Thoracic aorta (tissue), 2 donors: ENCODE results near the gene OSBPL7. TPM values are rescaled to one million over a fixed set of nuclear protein-coding genes. Genes with fewer than 3 reads are reported as not detected.

ENCODE experiments used
- ATAC-seq: fragments of 150-250 bp; one replicate; pipeline ENCODE4 v1.8.0; 2017; ENCODE audit warnings: low read depth; ENCODE audit not compliant: insufficient number of reproducible peaks, low FRiP score
- DNase-seq: peaks from one replicate; pipeline ENCODE4 v3.0.0-alpha.2; 2020; ENCODE audit warnings: low spot score
- H3K27ac ChIP-seq, 2 donors: fragments of 200-600 bp; sonication (generic); 1 replicate in 1 of 2; 2 replicates in 1 of 2; pipeline ENCODE4 v1.5.1; 2016; ENCODE audit warnings: mild to moderate bottlenecking in 2 of 2, moderate library complexity in 2 of 2
- H3K27me3 ChIP-seq: fragments of 200-600 bp; sonication (generic); replicated peaks from 2 replicates; pipeline ENCODE4 v1.6.0; 2016; ENCODE audit warnings: mild to moderate bottlenecking; ENCODE audit not compliant: insufficient read depth
- H3K36me3 ChIP-seq: fragments of 200-600 bp; sonication (generic); one replicate; pipeline ENCODE4 v1.5.1; 2016
- H3K4me1 ChIP-seq, 2 donors: fragments of 200-600 bp; sonication (generic); 1 replicate in 1 of 2; 2 replicates in 1 of 2; pipeline versions ENCODE4 v1.5.1 to v1.6.0; 2016; ENCODE audit warnings: low read depth in 2 of 2, mild to moderate bottlenecking in 1 of 2; ENCODE audit not compliant: control insufficient read depth in 1 of 2
- H3K4me3 ChIP-seq: fragments of 200-600 bp; sonication (generic); 2 replicates; pipeline ENCODE4 v1.5.1; 2016; ENCODE audit warnings: mild to moderate bottlenecking
- H3K9me3 ChIP-seq: fragments of 200-600 bp; sonication (generic); 2 replicates; pipeline ENCODE4 v1.5.1; 2016
- total RNA-seq, 2 donors: library from RNA; depleted of rRNA; stranded (reverse); fragments of >200 nt; gene quantifications; one replicate each; pipeline versions ENCODE4 v1.1.0 to v1.2.3, GENCODE V29; 2016
- TF ChIP-seq, protein P1 (sequence below): fragments of 200-600 bp; sonication (generic); IDR thresholded peaks from one replicate; pipeline ENCODE4 v1.5.1; 2019; ENCODE audit warnings: antibody characterized with exemption

Gene OSBPL7
- total RNA-seq, 2 donors from 2014 or later: 15.5 to 20.0 TPM

DNA sequence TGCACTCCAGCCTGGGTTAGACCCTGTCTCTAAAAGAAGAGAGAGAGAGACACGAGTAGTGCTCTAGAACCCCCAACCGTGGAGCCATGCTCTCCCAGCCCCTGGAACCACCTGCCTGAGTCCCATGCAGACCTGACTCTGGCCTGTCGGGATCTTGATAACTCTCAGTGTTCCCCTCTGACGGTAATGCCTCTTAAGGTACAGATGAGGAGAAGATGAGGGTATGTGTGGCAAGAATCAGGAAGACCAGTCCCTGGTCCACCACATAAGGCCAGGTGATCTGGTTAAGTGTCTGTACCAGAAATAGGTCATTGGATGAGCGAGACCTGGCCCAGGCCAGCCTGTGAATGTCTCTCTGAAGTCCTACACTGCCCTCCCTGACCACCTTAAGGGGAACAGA, 18.4 kb downstream of the OSBPL7 start:
- no peak for ATAC-seq

GRCh38 chr17:47802341-47803022, 19.1 kb downstream of the OSBPL7 start:
- TF ChIP-seq, protein P1, sequence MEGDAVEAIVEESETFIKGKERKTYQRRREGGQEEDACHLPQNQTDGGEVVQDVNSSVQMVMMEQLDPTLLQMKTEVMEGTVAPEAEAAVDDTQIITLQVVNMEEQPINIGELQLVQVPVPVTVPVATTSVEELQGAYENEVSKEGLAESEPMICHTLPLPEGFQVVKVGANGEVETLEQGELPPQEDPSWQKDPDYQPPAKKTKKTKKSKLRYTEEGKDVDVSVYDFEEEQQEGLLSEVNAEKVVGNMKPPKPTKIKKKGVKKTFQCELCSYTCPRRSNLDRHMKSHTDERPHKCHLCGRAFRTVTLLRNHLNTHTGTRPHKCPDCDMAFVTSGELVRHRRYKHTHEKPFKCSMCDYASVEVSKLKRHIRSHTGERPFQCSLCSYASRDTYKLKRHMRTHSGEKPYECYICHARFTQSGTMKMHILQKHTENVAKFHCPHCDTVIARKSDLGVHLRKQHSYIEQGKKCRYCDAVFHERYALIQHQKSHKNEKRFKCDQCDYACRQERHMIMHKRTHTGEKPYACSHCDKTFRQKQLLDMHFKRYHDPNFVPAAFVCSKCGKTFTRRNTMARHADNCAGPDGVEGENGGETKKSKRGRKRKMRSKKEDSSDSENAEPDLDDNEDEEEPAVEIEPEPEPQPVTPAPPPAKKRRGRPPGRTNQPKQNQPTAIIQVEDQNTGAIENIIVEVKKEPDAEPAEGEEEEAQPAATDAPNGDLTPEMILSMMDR: peak; percentile 36
- no peak overlapping the region for H3K27ac ChIP-seq
- no peaks in the 10 kb centered on the region for H3K9me3 ChIP-seq
- H3K27me3 ChIP-seq: no peaks in the 10 kb centered on the region
- no peak overlapping the region for H3K4me3 ChIP-seq
- DNase-seq (no peak), ATAC-seq (no peak)
- H3K4me1 ChIP-seq: peaks cover 0 to 15% of the 10 kb centered on the region in 2 donors
- peaks cover 5% of the 10 kb centered on the region for H3K36me3 ChIP-seq

More for the DNA sequence above, 18.4 kb downstream of the OSBPL7 start:
- Histone ChIP-seq H3K36me3 (peaks cover 12% of the 10 kb centered on the region), H3K4me3 (no peak overlapping the region), H3K27ac (no peak overlapping the region), H3K4me1 (peaks cover 0 to 15% of the 10 kb centered on the region in 2 donors), H3K9me3 (no peaks in the 10 kb centered on the region), H3K27me3 (no peaks in the 10 kb centered on the region)
- no peak for DNase-seq
- TF ChIP-seq, protein P1: no peak

DNA sequence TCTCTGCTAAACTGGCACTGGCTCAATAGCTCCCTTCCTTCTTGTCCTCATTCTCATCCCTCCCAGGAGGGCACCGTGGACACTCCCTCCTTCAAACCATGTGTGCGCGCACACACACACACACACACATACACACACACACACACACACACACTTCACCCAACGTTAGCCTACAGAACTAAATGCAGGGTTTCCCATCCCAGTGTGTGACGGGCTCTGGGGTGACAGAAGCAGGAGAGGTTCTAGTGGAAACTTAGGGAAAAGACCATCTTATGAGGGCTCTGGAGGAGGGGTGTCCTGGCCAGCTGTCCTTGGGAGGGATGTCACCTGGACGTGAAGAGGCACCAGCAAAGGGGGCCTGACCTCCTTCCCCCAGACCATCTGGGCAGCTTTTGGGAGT, 19.7 kb downstream of the OSBPL7 start:
- Histone ChIP-seq H3K27ac (no peak overlapping the region), H3K27me3 (no peaks in the 10 kb centered on the region), H3K4me3 (no peak overlapping the region), H3K4me1 (peaks cover 0 to 15% of the 10 kb centered on the region in 2 donors), H3K36me3 (no peaks in the 10 kb centered on the region), H3K9me3 (no peaks in the 10 kb centered on the region)
- DNase-seq: no peak
- TF ChIP-seq, protein P1: no peak
- no peak for ATAC-seq

DNA sequence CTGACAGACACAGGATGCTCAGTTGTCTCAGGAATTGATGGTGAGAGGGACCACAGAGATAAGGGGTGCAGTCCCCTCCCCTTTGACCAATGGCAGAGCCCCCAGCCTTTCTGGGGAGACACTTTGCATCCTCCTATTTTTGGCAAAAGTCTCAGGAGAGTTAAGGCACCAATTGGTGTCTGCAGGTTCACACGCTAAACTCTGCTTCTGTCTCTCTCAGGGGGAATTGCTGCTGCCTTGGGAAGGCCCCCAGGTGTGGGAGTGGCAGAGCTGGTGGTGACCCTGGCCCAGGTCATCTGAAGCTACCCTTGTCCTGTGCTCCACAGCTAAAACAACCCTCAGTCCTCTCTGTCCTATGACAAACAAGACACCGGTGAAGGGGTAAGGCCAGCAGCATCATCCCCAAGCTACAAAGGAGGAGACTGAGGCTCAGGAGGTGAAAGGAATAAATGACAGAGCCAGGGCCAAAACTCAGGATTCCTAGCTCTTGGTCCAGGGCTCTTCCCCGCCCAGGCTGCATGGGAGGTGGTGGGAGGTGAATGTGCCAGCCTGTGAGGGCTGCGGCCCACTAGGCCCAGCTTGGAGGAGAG, 20.3 kb downstream of the OSBPL7 start:
- H3K27ac ChIP-seq: no peak overlapping the region
- H3K4me1 ChIP-seq: peaks cover 0 to 15% of the 10 kb centered on the region in 2 donors
- no peak for DNase-seq
- ATAC-seq: no peak
- TF ChIP-seq, protein P1: no peak
- H3K4me3 ChIP-seq: no peak overlapping the region
- H3K9me3 ChIP-seq: no peaks in the 10 kb centered on the region
- no peaks in the 10 kb centered on the region for H3K27me3 ChIP-seq
- no peaks in the 10 kb centered on the region for H3K36me3 ChIP-seq

- ATAC-seq: no peak
- Histone ChIP-seq H3K9me3 (no peaks in the 10 kb centered on the region), H3K4me3 (no peak overlapping the region), H3K27me3 (no peaks in the 10 kb centered on the region), H3K27ac (no peak overlapping the region), H3K4me1 (peaks cover 0 to 11% of the 10 kb centered on the region in 2 donors), H3K36me3 (no peaks in the 10 kb centered on the region)
- TF ChIP-seq, protein P1: no peak
- DNase-seq: no peak
Observed at GRCh38 chr17:47800686-47801085, 20.9 kb downstream of the OSBPL7 start.
